Smooth muscle cell of the brain vasculature (primary cell): ENCODE data around the gene GIPR.
"Not testable (repeated sequence)": the region's sequence is repeated elsewhere in the genome, so short reads cannot be mapped to it uniquely, and the experiment has no call there.

Source experiments
- DNase-seq: peaks from one replicate; pipeline ENCODE4 v3.0.0-alpha.2; 2012; ENCODE audit warnings: low read depth, low spot score

Gene GIPR

GRCh38 chr19:45691516-45692186 is 23.6 kb downstream of the GIPR start, which contains the start of gene SNRPD2:
SNRPD2 (minus strand) TSS chr19:45691953; CDS start chr19:45691888, 65 bp downstream.
- DNase-seq: peak; percentile 87

- DNase-seq: peak; percentile 99
Measured at GRCh38 chr19:45692187-45693105, 24.4 kb downstream of the GIPR start, which contains the start of gene QPCTL. QPCTL (plus strand) TSS chr19:45692666; CDS start chr19:45692704, 38 bp downstream.

DNA sequence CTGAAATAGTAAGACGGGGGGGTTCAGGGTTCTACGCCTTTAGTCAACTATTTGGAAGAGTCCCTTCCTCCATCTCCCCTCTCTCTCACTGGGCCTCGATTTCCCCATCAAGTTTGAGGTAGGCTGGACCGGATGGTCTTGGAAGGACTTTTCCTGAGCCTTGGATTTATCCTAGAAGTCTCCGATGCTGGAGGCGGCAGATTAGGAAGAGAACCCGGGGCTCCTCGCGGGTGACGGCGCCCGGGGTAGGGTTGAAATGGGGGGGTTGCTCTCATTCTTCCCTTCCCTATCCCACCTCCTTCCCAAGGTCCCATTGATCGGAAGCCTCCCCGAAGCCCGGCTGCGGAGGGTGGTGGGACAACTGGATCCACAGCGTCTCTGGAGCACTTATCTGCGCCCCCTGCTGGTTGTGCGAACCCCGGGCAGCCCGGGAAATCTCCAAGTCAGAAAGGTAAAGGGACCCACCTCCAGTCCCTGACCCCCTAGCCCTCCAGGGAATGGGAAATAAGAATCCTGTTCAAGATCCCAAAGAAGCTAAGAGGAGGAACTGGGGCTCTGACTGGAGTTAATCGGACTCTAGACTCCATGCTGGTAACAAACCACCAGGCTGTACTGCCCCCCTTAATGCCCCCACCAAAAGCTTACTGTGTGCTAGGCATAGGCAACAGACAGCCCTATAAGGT is 25.2 kb downstream of the GIPR start:
- peak; percentile 32 for DNase-seq

DNA sequence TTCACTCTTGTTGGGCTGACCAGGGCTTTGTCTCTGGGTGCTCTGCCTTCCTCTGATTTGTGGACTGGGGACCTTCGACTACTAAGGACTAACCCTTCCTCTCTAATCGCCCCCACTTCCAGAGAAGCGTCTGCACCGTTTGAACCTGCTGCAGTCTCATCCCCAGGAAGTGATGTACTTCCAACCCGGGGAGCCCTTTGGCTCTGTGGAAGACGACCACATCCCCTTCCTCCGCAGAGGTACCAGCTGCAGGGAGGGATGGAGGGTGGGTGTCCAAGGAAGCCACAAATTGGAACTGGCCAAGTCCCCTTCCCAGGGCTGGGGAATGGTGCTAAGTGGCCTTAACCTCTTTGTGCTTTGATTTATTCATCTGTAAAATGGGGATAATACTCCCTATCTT is 33.7 kb downstream of the GIPR start:
- no peak for DNase-seq

DNA sequence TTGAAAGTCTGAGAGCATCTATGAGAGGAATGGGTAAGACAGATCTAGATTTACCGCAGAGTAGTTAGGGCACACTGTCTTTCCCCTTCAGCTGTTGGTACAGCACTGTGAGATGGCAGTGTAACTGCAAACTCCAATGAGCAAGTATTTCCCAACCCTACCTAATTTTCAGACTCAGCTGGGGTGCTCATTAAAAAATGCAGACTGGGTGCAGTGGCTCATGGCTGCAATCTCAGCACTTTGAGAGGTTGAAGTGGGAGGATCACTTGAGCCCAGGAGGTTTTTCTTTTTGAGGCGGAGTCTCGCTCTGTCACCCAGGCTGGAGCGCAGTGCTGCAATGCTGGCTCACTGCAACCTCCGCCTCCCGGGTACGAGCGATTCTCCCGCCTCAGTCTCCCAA is 37.1 kb downstream of the GIPR start:
- DNase-seq: no peak

DNA sequence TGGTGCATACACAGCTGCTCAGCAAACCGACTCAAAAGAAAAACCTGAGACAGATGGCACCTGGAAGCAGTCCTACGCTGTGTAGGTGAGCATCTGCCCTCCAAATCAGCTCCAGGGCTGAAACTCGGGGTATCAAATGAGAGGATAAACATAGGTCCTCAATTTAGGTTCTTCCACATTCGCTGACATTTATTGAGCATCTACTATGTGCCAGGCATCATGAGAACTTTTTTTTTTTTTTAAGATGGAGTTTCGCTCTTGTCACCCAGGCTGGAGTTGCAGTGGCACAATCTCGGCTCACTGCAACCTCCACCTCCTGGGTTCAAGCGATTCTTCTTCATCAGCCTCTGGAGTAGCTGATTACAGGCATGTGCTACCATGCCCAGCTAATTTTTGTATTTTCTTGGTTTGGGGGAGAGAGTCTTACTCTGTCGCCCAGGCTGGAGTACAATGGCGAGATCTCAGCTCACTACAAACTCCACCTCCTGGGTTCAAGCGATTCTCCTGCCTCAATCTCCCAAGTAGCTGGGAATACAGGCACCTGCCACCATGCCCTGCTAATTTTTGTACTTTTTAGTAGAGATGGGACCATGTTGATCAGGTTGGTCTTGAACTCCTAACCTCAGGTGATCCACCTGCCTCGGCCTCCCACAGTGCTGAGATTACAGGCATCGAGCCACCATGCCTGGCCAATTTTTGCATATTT is 37.8 kb downstream of the GIPR start:
- DNase-seq: no peak

DNA sequence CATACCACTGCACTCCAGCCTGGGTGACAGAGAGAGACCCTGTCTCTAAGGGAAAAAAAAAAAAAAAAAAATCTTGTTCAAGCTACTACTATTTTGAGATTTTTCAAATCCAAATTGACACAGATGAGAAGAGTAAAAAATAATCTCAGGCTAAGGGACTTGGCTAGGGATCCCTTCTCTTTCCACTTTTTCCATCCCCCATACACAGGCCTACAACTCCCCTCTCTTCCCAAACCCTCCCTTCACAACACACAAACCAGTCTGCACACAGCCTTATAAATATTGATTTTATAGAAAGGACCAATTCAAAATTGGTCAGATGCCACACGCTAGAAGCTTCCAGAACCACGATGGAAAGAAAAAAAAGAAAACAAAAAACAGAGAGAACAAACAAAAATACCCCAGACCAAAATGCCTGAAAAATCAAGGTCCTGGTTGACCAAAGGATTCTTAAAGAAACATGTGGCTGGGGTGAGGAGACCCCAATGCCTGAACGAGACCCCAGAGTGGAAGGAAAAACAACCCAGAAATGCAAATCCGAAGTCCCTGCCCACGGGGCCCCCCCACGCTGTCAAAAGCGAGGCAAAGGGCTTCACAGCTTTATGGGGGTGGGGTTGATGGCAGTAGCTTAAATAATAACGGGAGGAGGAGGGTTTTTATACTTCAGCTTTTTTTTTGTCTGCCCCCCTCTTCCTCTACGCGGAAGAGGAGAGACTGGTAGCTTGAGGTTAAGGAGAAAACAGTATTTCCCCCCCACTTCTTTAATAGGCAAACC is 42.5 kb downstream of the GIPR start:
- DNase-seq: no peak

DNA sequence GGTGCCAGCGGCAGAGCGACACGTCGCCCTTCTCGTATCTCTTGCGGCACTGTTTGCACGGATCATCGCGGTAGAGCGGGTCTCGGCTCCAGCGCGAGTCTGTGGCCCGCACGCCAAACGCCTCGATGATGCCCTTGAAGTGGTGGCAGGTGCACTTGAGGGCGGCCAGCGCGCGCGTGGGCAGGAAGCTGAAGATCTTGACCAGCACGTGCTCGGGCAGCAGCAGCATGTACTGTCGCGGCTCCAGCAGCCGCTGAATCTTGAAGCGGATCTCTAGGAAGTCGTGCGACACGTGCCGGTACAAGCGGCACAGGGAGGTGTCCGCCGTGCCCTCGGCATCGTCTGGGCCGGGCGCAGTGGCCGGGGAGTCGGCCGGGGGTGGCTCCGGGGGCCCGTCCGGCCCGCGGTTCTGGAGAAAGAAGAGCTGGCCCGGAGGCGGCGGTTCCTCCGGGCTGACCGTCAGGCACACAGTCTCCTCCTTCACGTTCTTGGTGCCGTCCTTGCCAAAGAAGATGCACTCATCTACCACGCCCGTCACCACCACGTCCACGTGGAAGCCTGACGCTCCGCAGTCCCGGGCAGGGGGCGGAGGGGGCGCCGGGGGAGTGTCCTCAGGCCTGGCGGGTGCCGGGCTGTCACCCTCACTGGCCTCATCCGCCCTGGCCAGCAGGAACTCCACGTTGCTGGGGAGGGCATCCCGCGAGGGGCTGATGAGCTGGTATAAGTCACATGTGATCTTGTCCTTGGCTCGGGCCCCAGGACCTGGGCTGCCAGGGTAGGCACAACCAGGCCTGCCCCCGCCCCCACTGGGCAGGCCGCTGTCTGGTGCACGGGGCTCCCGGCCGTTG is 44.1 kb downstream of the GIPR start:
- DNase-seq: no peak

DNA sequence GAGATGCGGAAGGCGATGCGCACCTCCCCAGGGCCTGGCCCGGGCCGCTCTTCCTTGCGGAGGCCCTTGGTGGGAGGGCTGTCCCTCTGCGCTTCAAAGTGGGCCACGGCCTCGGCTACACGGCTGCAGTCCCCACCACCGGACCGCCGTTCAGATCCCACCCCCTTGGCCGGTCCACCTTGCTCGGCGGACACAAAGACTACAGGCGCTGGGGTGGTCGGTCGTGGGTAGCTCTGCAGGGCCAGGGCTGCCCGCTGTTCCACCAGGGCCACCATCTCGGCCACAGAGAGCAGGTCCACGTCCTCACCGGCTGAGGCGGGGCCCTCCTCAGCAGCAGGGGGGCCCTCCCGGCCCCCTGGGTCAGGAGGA is 44.7 kb downstream of the GIPR start:
- DNase-seq: no peak

DNA sequence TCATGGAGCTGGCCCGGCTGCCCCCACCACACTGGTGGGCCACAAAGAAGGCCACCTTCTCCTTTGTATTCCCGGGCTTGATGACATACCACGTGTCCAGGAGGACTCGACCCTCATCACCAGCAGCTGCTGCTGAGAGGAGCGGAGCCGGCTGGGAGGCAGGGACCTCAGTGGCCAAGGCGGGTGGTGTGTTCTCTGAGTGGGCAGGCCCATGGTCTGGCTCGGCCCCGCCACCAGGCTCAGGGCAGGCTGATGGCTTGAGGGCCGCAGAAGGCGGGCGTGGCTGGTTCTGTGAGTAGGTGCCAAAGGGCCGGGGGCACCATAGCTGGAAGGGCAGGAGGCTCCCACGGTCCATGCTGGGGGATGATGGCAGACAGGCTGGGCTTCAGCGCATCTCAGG is 45.1 kb downstream of the GIPR start:
- DNase-seq: no peak

DNA sequence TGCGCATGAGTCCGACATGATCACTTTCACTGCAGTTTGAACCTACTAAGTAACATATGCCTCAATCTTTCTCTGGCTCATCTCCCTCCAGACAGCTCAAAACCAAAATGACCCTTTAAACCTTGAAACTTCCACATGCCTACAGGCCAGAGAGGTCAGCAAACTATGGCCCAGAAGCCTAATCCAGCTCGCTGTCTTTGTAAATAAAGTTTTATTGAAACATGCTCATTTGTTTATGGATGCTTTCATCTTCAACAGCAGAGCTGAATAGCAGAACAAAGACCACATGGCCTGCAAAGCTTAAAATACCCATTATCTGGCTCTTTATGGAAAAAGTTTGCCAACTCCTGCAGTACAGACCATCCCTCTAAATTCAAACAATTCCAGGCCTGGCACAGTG is 47.1 kb downstream of the GIPR start:
- no peak for DNase-seq

DNA sequence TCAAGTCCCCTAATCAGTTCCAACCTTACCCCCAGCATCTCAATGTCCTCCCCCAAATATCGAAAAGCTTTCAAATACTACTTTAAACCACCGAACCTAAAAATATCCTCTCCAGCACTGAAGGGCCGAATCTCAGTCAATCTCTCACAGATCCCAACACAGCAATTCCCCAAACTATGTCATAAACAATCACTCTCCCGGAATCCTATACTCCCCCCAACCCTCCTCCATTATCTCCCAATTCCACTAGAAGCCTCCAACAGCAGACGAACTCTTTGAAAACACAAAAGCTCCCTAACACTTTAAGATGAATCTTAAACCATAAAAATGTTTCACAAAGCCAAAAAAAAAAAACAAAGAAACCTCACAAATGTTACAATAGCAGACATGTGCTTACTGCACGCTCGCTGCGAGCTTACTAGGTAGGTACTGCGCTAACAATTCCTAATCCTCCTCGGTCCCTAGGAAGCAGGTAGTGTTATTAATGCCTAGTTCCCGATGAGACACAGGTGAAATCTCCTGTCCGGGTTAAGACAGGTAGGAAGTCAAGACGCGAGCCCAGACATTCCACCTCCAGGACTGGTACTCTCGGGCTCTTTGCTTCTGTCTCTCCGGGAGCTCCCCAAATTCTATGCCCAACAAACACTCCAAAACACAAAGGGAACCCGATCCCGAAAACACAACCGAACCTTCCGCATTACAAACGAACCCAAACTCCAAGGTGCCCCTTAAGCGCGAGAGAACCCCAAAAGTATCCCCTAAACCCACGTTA is 48.5 kb downstream of the GIPR start:
- DNase-seq: no peak

DNA sequence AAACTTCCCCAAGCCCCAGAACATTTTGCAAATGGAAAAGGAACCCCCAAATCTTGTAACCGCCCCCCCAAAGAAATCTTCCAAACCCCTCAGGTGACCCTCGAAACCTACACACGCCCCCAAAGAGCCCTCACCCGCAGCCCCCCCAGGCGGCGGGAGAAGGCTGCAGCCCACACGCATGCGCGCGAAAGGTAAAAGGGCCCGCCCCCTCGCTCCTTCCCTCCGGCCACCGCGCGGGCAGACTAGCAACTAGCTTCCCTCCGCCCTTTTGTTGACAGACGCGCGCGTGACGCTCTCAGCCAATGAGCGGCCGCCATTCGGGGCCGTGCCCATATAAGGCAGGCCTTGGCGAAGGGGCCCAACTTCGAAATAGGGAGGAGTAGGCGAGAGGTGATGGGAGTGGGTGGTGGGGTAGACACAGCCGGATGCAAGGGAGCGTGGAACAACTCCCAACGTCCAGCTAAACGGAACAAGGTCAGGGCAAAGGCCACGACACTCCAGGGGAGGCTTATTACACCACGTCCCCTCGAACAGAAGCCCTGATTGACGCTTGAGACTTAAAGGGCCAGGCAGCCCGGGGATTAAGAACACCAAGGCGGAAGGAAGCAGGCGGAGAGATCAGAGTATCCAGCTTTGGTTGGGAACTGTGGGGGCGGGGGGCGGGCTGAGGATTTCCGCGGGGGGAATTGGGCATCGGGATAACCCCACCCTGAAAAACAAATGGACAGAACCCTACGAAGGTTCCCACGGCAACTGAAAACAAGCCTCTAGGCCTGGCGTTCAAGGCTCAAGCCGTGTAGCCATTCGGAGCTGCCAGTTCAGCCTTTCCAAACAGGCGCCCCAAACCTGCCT is 49.3 kb downstream of the GIPR start:
- peak; percentile 98 for DNase-seq

DNA sequence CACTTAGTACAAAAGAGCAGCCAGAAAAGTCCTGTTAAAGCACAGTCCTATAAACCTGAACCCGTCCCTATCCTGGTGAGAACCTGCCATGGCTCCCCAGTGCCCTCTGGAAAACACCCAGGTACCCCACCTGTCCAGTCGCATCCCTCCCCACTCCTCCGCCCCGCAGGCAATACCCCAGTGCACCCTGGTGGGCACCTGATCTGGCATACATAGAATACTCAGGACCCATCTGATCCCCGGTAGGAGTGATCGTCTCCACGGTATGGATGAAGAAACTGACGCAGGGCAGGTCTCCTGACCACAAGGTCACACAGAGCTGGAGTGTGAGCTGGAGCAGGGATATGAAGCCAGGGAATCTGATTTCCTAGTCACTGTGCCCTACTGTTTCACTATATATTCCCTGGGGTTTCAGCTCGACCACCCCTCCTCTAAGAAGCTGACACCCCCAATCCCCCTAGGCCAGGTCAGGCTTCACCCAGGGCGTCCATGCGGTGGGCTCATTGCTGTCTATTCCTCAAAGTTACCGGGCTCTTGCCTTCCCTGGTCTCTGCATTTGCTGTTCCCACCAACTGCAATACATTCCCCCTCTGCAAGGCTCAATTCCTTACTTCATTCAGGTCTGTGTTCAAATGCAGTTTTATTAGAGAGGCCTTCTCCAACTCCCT is 50.1 kb downstream of the GIPR start:
- DNase-seq: no peak

DNA sequence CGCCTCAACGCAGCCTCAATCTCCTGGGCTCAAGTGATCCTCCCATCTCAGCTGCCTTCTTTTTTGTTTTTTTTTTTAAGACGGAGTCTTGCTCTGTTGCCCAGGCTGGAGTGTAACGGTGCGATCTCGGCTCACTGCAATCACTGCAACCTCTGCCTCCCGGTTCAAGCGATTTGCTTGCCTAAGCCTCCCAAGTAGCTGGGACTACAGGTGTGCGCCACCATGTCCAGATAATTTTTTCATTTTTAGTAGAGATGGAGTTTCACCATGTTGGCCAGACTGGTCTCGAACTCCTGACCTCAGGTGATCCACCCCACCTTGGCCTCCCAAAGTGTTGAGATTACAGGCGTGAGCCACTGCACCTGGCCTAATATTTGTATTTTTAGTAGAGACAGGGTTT is 52.0 kb downstream of the GIPR start:
- not testable (repeated sequence) for DNase-seq

DNA sequence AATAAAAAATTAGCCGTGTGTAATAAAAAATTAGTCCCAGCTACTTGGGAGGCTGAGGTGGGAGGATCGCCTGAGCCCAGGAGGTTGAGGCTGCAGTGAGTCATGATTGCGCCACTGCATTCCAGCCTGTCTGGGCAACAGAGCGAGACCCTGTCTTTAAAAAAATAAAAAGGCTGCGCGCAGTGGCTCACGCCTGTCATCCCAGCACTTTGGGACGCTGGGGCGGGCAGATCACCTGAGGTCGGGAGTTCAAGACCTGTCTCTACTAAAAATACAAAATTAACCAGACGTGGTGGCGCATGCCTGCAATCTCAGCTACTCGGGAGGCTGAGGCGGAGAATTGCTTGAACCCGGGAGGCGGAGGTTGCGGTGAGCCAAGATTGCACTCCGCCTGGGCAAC is 60.7 kb downstream of the GIPR start:
- DNase-seq: not testable (repeated sequence)

- DNase-seq: no peak
Measured at GRCh38 chr19:45729800-45730290, 61.8 kb downstream of the GIPR start.
